ENCODE data around the gene CCDC13. TPM values are rescaled to one million over a fixed set of nuclear protein-coding genes. Genes with fewer than 3 reads are reported as not detected.

The CCDC13 gene
- total and polyA plus RNA-seq, 2 of the 13 experiments (the other 11 are each of a cell fraction or from before 2014, with no cell fraction given): 0.22 to 0.51 TPM

- 0 out of 2 replicates have a peak, but pooled peaks have one; percentile 14 for TF ChIP-seq ZFX (CRISPR knock-in tag; IDR thresholded peaks at IDR 0.05; ENCODE audit: low read depth)
- TF ChIP-seq RBAK (CRISPR knock-in tag; IDR thresholded peaks at IDR 0.05): no peak
- TF ChIP-seq HNF4G (IDR thresholded peaks at IDR 0.05; ENCODE audit: borderline replicate concordance, low read depth, low read length): peak; percentile 99
- TF ChIP-seq HNF4G (CRISPR knock-in tag; IDR thresholded peaks at IDR 0.05; ENCODE audit: borderline replicate concordance, low read depth): peak; percentile 98
- TF ChIP-seq, protein P1, sequence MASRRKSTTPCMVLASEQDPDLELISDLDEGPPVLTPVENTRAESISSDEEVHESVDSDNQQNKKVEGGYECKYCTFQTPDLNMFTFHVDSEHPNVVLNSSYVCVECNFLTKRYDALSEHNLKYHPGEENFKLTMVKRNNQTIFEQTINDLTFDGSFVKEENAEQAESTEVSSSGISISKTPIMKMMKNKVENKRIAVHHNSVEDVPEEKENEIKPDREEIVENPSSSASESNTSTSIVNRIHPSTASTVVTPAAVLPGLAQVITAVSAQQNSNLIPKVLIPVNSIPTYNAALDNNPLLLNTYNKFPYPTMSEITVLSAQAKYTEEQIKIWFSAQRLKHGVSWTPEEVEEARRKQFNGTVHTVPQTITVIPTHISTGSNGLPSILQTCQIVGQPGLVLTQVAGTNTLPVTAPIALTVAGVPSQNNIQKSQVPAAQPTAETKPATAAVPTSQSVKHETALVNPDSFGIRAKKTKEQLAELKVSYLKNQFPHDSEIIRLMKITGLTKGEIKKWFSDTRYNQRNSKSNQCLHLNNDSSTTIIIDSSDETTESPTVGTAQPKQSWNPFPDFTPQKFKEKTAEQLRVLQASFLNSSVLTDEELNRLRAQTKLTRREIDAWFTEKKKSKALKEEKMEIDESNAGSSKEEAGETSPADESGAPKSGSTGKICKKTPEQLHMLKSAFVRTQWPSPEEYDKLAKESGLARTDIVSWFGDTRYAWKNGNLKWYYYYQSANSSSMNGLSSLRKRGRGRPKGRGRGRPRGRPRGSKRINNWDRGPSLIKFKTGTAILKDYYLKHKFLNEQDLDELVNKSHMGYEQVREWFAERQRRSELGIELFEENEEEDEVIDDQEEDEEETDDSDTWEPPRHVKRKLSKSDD (CRISPR knock-in tag; IDR thresholded peaks at IDR 0.05; ENCODE audit: low read depth): no peak; the same call in 1 of the 2 replicates
- TF ChIP-seq SKI (IDR thresholded peaks at IDR 0.05; ENCODE audit: partially characterized antibody): peak; percentile 95
- TF ChIP-seq ZEB1 (IDR thresholded peaks at IDR 0.05; ENCODE audit: insufficient replicate concordance, low read depth): peak; percentile 69
- 0 out of 2 replicates have a peak, but pooled peaks have one; percentile 52 for TF ChIP-seq MBD4 (IDR thresholded peaks at IDR 0.05; ENCODE audit: borderline replicate concordance, low read length)
- TF ChIP-seq ZNF644 (CRISPR knock-in tag; IDR thresholded peaks at IDR 0.05; ENCODE audit: low read depth): peak; percentile 100
- TF ChIP-seq, protein P2, sequence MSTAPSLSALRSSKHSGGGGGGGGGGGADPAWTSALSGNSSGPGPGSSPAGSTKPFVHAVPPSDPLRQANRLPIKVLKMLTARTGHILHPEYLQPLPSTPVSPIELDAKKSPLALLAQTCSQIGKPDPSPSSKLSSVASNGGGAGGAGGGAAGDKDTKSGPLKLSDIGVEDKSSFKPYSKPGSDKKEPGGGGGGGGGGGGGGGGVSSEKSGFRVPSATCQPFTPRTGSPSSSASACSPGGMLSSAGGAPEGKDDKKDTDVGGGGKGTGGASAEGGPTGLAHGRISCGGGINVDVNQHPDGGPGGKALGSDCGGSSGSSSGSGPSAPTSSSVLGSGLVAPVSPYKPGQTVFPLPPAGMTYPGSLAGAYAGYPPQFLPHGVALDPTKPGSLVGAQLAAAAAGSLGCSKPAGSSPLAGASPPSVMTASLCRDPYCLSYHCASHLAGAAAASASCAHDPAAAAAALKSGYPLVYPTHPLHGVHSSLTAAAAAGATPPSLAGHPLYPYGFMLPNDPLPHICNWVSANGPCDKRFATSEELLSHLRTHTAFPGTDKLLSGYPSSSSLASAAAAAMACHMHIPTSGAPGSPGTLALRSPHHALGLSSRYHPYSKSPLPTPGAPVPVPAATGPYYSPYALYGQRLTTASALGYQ (CRISPR knock-in tag; IDR thresholded peaks at IDR 0.05): no peak
- TF ChIP-seq ZNF263 (CRISPR knock-in tag; IDR thresholded peaks at IDR 0.05): no peak
- TF ChIP-seq ZNF350 (CRISPR knock-in tag; IDR thresholded peaks at IDR 0.05; ENCODE audit: borderline replicate concordance, low read depth): peak; percentile 73; the same call in 1 of the 2 replicates
- 0 out of 2 replicates have a peak, but pooled peaks have one; percentile 42 for TF ChIP-seq ZNF337 (CRISPR knock-in tag; IDR thresholded peaks at IDR 0.05; ENCODE audit: borderline replicate concordance, low read depth)
- peak; percentile 70 for TF ChIP-seq STAG1 (CRISPR knock-in tag; IDR thresholded peaks at IDR 0.05)
- no peak for TF ChIP-seq KMT2B (CRISPR knock-in tag; IDR thresholded peaks at IDR 0.05)
- peak; percentile 68; the same call in 1 of the 2 replicates for TF ChIP-seq HOXA3 (CRISPR knock-in tag; IDR thresholded peaks at IDR 0.05)
- peak; percentile 53; the same call in 1 of the 2 replicates for TF ChIP-seq MIER2 (CRISPR knock-in tag; IDR thresholded peaks at IDR 0.05)
- TF ChIP-seq PPARG (CRISPR knock-in tag; conservative IDR thresholded peaks at IDR 0.05): peak; percentile 93
- TF ChIP-seq GATAD1 (CRISPR knock-in tag; IDR thresholded peaks at IDR 0.05): 0 out of 2 replicates have a peak, but pooled peaks have one; percentile 29
- peak; percentile 44; the same call in 1 of the 2 replicates for TF ChIP-seq TBX2 (CRISPR knock-in tag; IDR thresholded peaks at IDR 0.05; ENCODE audit: borderline replicate concordance)
- peak; percentile 99 for TF ChIP-seq MAFF (IDR thresholded peaks at IDR 0.05; ENCODE audit: low read depth, low read length)
- TF ChIP-seq ZNF790 (CRISPR knock-in tag; IDR thresholded peaks at IDR 0.05; ENCODE audit: borderline replicate concordance): no peak
- TF ChIP-seq POGZ (CRISPR knock-in tag; IDR thresholded peaks at IDR 0.05): peak; percentile 92
- TF ChIP-seq RXRA (CRISPR knock-in tag; IDR thresholded peaks at IDR 0.05): peak; percentile 93
Observed at GRCh38 chr3:42755681-42756578, 17.1 kb downstream of the CCDC13 start (continued).

Measured in HepG2 (cell line).